ENCODE results near the gene SLC17A2. TPM values are rescaled to one million over a fixed set of nuclear protein-coding genes. Genes with fewer than 3 reads are reported as not detected.

The SLC17A2 gene
- total RNA-seq, 1 donor from 2014 or later: not detected

DNA sequence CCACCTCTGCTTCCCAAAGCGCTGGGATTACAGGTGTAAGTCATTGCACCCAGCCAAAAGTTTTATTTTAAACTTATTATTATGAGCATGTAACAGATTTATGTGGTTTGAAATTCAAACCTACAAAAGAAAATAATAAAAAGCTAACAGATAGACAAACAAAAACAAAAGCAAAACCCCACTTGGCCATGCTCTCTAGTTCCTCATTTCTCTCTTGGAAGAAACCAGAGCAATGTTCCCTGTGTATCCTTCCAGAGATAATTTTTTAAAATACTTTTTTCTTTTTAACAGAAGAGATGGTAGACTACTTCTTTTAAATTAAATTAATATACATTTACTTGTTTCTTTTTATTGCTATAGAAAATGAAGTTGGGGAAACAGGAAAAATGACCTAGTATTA lies 28.4 kb downstream of the SLC17A2 start:
- no peak overlapping the region for H3K4me3 Mint-ChIP-seq (ENCODE audit: unreplicated experiment)
- peaks cover 38% of the 10 kb centered on the region for H3K27me3 Mint-ChIP-seq (ENCODE audit: unreplicated experiment)
- H3K36me3 Mint-ChIP-seq (ENCODE audit: unreplicated experiment): no peaks in the 10 kb centered on the region
- H3K27ac Mint-ChIP-seq (ENCODE audit: unreplicated experiment): no peak overlapping the region
- no peaks in the 10 kb centered on the region for H3K4me1 Mint-ChIP-seq (ENCODE audit: unreplicated experiment)
- TF ChIP-seq, protein P1, sequence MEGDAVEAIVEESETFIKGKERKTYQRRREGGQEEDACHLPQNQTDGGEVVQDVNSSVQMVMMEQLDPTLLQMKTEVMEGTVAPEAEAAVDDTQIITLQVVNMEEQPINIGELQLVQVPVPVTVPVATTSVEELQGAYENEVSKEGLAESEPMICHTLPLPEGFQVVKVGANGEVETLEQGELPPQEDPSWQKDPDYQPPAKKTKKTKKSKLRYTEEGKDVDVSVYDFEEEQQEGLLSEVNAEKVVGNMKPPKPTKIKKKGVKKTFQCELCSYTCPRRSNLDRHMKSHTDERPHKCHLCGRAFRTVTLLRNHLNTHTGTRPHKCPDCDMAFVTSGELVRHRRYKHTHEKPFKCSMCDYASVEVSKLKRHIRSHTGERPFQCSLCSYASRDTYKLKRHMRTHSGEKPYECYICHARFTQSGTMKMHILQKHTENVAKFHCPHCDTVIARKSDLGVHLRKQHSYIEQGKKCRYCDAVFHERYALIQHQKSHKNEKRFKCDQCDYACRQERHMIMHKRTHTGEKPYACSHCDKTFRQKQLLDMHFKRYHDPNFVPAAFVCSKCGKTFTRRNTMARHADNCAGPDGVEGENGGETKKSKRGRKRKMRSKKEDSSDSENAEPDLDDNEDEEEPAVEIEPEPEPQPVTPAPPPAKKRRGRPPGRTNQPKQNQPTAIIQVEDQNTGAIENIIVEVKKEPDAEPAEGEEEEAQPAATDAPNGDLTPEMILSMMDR (IDR thresholded peaks at IDR 0.05): no peak
- no peaks in the 10 kb centered on the region for H3K9me3 Mint-ChIP-seq (ENCODE audit: unreplicated experiment)
- DNase-seq (ENCODE audit: extremely low spot score, unreplicated experiment): no peak

DNA sequence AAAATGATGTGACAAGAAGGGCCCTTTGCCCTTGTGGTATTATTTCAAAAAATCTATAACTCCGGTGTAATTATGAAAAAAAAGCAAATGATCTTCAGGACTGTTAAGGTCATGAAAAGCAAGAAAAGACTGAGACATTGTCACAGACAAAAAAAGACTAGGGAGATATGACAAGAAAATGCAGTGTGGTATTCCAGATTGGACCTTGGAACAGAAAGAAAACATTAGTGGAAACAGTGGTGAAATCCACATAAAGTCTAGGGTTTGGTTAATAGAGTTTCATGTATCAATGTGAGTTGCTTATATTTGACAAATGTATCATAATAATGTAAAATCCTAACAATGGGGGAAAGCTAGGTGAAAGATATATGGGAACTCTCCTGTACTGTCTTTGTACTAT lies 29.6 kb downstream of the SLC17A2 start:
- no peak overlapping the region for H3K4me3 Mint-ChIP-seq (ENCODE audit: unreplicated experiment)
- H3K27ac Mint-ChIP-seq (ENCODE audit: unreplicated experiment): no peak overlapping the region
- no peak for DNase-seq (ENCODE audit: extremely low spot score, unreplicated experiment)
- no peaks in the 10 kb centered on the region for H3K36me3 Mint-ChIP-seq (ENCODE audit: unreplicated experiment)
- H3K9me3 Mint-ChIP-seq (ENCODE audit: unreplicated experiment): no peaks in the 10 kb centered on the region
- TF ChIP-seq, protein P1 (IDR thresholded peaks at IDR 0.05): no peak
- H3K27me3 Mint-ChIP-seq (ENCODE audit: unreplicated experiment): peaks cover 30% of the 10 kb centered on the region
- H3K4me1 Mint-ChIP-seq (ENCODE audit: unreplicated experiment): no peaks in the 10 kb centered on the region

DNA sequence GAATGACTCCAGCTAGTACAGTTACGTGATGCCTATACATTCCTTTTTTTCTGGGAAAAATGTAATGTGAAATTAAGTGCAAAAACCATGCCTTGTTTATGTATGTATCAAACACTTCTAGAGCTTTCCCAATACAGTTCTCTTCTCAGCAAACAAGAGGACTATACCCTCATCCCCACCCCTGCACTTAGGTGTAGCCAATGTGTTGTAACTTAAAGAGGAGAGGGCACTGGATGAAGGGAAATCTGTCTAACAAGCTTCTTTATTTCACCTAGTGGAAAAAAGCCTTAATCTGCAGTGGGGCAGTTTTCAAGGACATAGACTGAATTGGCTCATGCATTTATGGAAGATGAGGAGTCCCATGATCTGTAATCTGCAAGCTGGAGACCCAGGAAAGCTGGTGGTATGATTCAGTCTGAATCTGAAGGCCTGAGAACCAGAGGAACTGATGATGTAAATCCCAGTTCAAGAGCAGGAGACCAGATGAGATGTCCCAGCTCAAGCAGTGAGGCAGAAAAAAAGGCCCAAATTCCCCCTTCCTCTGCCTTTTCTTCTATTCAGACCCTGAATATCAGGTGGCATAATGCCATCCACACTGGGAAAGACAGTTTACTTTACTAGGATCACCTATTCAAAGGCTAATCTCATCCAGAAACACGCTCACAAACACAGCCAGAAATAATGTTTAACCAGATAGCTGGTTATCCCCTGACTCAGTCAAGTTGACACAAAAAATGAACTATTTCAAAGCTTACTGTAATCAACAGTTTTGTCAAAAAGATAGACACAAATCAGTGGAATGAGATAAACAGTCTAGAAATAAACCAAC lies 30.7 kb downstream of the SLC17A2 start:
- Mint-ChIP-seq H3K9me3 (ENCODE audit: unreplicated experiment) (no peaks in the 10 kb centered on the region), H3K4me1 (ENCODE audit: unreplicated experiment) (no peaks in the 10 kb centered on the region), H3K27me3 (ENCODE audit: unreplicated experiment) (peaks cover 25% of the 10 kb centered on the region), H3K36me3 (ENCODE audit: unreplicated experiment) (no peaks in the 10 kb centered on the region), H3K27ac (ENCODE audit: unreplicated experiment) (no peak overlapping the region), H3K4me3 (ENCODE audit: unreplicated experiment) (no peak overlapping the region)
- TF ChIP-seq, protein P1 (IDR thresholded peaks at IDR 0.05): no peak
- DNase-seq (ENCODE audit: extremely low spot score, unreplicated experiment): no peak

DNA sequence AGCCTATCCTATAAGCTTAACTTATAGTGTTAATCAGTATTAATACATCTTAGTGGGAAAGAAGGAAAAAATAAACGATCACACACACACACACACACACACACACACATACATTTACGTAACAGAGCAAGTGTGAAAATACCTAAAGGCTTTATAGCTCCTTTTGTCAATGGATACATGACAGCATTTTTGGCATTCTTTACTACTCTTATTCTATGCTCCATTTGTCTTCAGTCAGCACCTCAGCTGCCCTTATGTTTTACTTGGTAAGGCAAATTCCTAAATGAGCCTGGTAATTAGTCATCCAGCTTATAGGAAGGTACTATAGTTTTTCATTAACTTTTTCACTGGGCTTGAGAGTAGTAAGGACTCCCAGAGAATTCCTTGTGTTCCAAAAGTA lies 31.4 kb downstream of the SLC17A2 start:
- H3K27me3 Mint-ChIP-seq (ENCODE audit: unreplicated experiment): peaks cover 21% of the 10 kb centered on the region
- no peak for DNase-seq (ENCODE audit: extremely low spot score, unreplicated experiment)
- H3K9me3 Mint-ChIP-seq (ENCODE audit: unreplicated experiment): no peaks in the 10 kb centered on the region
- H3K4me3 Mint-ChIP-seq (ENCODE audit: unreplicated experiment): no peak overlapping the region
- TF ChIP-seq, protein P1 (IDR thresholded peaks at IDR 0.05): no peak
- no peaks in the 10 kb centered on the region for H3K4me1 Mint-ChIP-seq (ENCODE audit: unreplicated experiment)
- H3K36me3 Mint-ChIP-seq (ENCODE audit: unreplicated experiment): no peaks in the 10 kb centered on the region
- H3K27ac Mint-ChIP-seq (ENCODE audit: unreplicated experiment): no peak overlapping the region

DNA sequence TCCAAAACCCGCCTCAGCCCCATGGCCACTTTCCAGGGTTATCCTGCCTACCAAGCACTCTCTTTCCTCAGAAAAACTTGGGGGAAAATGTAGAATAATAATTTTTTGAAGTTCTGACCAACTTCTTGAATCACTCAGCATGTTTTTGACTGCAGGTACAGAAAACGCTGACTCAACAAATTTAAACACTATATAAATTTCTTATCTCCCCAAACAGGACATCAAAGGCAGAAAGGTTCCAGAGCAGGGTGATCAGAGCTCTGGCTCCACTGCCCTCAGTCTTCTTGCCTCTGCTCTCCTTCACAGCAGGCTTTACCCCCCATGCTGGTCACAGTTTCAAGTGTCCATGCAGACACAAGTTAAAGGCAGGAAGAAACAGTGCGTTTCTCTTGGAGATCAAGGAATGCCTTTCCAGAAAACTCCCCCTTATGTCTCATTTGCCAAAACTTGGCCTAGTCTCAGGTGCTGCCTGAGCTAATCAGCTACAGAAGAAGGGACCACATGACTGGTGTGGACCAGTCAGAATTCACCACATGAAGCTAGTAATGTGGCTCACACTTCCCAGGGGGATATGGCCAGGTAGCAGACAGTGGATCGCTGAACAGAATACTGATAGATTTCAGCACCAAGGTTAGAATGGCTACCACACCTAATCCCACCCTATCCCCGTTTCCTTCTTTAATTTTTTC lies 32.1 kb downstream of the SLC17A2 start:
- Mint-ChIP-seq H3K4me3 (ENCODE audit: unreplicated experiment) (no peak overlapping the region), H3K9me3 (ENCODE audit: unreplicated experiment) (no peaks in the 10 kb centered on the region), H3K27me3 (ENCODE audit: unreplicated experiment) (peaks cover 21% of the 10 kb centered on the region), H3K4me1 (ENCODE audit: unreplicated experiment) (no peaks in the 10 kb centered on the region), H3K27ac (ENCODE audit: unreplicated experiment) (no peak overlapping the region), H3K36me3 (ENCODE audit: unreplicated experiment) (no peaks in the 10 kb centered on the region)
- no peak for DNase-seq (ENCODE audit: extremely low spot score, unreplicated experiment)
- TF ChIP-seq, protein P1 (IDR thresholded peaks at IDR 0.05): no peak

Data from osteocyte (in vitro differentiated cells).